IMR-90 (cell line): ENCODE data around the gene OAS3. TPM values are rescaled to one million over a fixed set of nuclear protein-coding genes. Genes with fewer than 3 reads are reported as not detected.

ENCODE experiments used
- ATAC-seq: fragments of 200-7000 bp; cut with Tn5 transposase; 2 replicates; pipeline ENCODE4 v1.9.1; 2020; ENCODE audit warnings: low read depth, mild to moderate bottlenecking, moderate library complexity
- BruUV-seq: library from RNA; stranded (reverse); fragments of 400-500 nt; replicated peaks from 2 replicates; lab custom pipeline; 2021; lab: Mats Ljungman, UMichigan
- CTCF ChIA-PET: fragments of 300-600 bp; formaldehyde crosslinking; extraction: SDS; loops from one replicate; lab custom pipeline; 2021; ENCODE audit warnings: antibody characterized with exemption; lab: Yijun Ruan, JAX
- POLR2A ChIA-PET: fragments of 300-600 bp; sonication (Branson Sonifier 250); formaldehyde crosslinking; loops from one replicate; lab custom pipeline; 2022; ENCODE audit warnings: antibody characterized with exemption; ENCODE audit not compliant: unreplicated experiment; lab: Charles Lee
- DNase-seq: peaks from one replicate; pipeline ENCODE4 v3.0.0; 2013
- H2AFZ ChIP-seq: replicated peaks from 2 replicates; pipeline ENCODE3; 2013; ENCODE audit warnings: low read length, mild to moderate bottlenecking; ENCODE audit not compliant: poor library complexity
- H2AK5ac ChIP-seq: 2 replicates; pipeline ENCODE4 v1.6.1; 2013; ENCODE audit warnings: low read depth, low read length, inconsistent platforms
- H2AK9ac ChIP-seq: replicated peaks from 2 replicates; pipeline ENCODE3; 2013; ENCODE audit warnings: mild to moderate bottlenecking, low read depth, low read length, moderate library complexity; ENCODE audit not compliant: poor library complexity
- H2BK120ac ChIP-seq: 2 replicates; pipeline ENCODE4 v1.6.1; 2013; ENCODE audit warnings: low read depth, low read length, inconsistent platforms
- H2BK15ac ChIP-seq: 3 replicates; pipeline ENCODE4 v1.6.1; 2013; ENCODE audit warnings: low read depth, low read length, inconsistent platforms
- H2BK20ac ChIP-seq: 2 replicates; pipeline ENCODE4 v1.6.1; 2013; ENCODE audit warnings: low read depth, mild to moderate bottlenecking, inconsistent platforms, low read length, moderate library complexity
- H2BK5ac ChIP-seq: 2 replicates; pipeline ENCODE4 v1.6.1; 2013; ENCODE audit warnings: mild to moderate bottlenecking, low read depth, low read length, inconsistent platforms; ENCODE audit not compliant: poor library complexity, severe bottlenecking
- H3K14ac ChIP-seq: replicated peaks from 2 replicates; pipeline ENCODE4 v1.6.1; 2013; ENCODE audit warnings: low read depth, low read length, inconsistent platforms
- H3K18ac ChIP-seq: 2 replicates; pipeline ENCODE4 v1.6.1; 2013; ENCODE audit warnings: low read depth, low read length, control low read depth
- H3K23ac ChIP-seq: 2 replicates; pipeline ENCODE4 v1.6.1; 2013; ENCODE audit warnings: low read depth, low read length, inconsistent platforms
- H3K27ac ChIP-seq: 2 replicates; pipeline ENCODE4 v1.5.1; 2013; ENCODE audit warnings: mild to moderate bottlenecking, control low read depth, low read length; ENCODE audit not compliant: insufficient read depth
- H3K27me3 ChIP-seq: 2 replicates; pipeline ENCODE4 v1.6.1; 2013; ENCODE audit warnings: low read length; ENCODE audit not compliant: control insufficient read depth, insufficient read depth
- H3K36me3 ChIP-seq: 2 replicates; pipeline ENCODE4 v1.6.1; 2013; ENCODE audit warnings: low read length, mixed read lengths; ENCODE audit not compliant: control insufficient read depth, insufficient read depth
- H3K4ac ChIP-seq: 2 replicates; pipeline ENCODE4 v1.6.1; 2013; ENCODE audit warnings: low read depth, low read length, inconsistent platforms
- H3K4me1 ChIP-seq: 2 replicates; pipeline ENCODE4 v1.6.1; 2013; ENCODE audit warnings: low read length, mixed read lengths; ENCODE audit not compliant: control insufficient read depth, insufficient read depth
- H3K4me2 ChIP-seq: 2 replicates; pipeline ENCODE4 v1.6.1; 2013; ENCODE audit warnings: low read depth, mild to moderate bottlenecking, control low read depth, low read length, moderate library complexity
- H3K4me3 ChIP-seq: 2 replicates; pipeline ENCODE4 v1.5.1; 2013; ENCODE audit warnings: low read depth, mild to moderate bottlenecking, control low read depth, low read length, moderate library complexity; ENCODE audit not compliant: insufficient read depth
- H3K56ac ChIP-seq: 2 replicates; pipeline ENCODE4 v1.6.1; 2013; ENCODE audit warnings: low read length, inconsistent platforms; ENCODE audit not compliant: insufficient read depth; ENCODE audit errors: extremely low read depth
- H3K79me1 ChIP-seq, 2 experiments: 2 replicates each; pipeline ENCODE4 v1.6.1; 2013; ENCODE audit warnings: low read length in 2 of 2, inconsistent platforms in 1 of 2, low read depth in 1 of 2
- H3K9ac ChIP-seq: 2 replicates; pipeline ENCODE4 v1.6.1; 2013; ENCODE audit warnings: low read depth, low read length, control low read depth
- H3K9me1 ChIP-seq: 2 replicates; pipeline ENCODE4 v1.6.1; 2013; ENCODE audit warnings: low read length, inconsistent platforms; ENCODE audit not compliant: insufficient read depth
- H3K9me3 ChIP-seq: 2 replicates; pipeline ENCODE4 v1.6.1; 2013; ENCODE audit warnings: low read length; ENCODE audit not compliant: control insufficient read depth, insufficient read depth
- H4K20me1 ChIP-seq: 2 replicates; pipeline ENCODE4 v1.6.1; 2013; ENCODE audit warnings: low read length, inconsistent platforms; ENCODE audit not compliant: insufficient read depth
- H4K5ac ChIP-seq: 2 replicates; pipeline ENCODE4 v1.6.1; 2013; ENCODE audit warnings: mild to moderate bottlenecking, low read depth, low read length, control low read depth
- H4K8ac ChIP-seq, 2 experiments: 2 replicates each; pipeline ENCODE4 v1.6.1; 2013; ENCODE audit warnings: low read depth in 2 of 2, low read length in 2 of 2, control low read depth in 1 of 2, inconsistent platforms in 1 of 2
- H4K91ac ChIP-seq: 2 replicates; pipeline ENCODE4 v1.6.1; 2013; ENCODE audit warnings: low read depth, low read length, inconsistent platforms; ENCODE audit not compliant: insufficient read depth
- BHLHE40 ChIP-seq: fragments of 150-350 bp; IDR thresholded peaks from 2 replicates; pipeline ENCODE4 v1.6.1; 2016; ENCODE audit warnings: mild to moderate bottlenecking, low read depth, low read length
- CHD1 ChIP-seq: IDR thresholded peaks from 2 replicates; pipeline ENCODE4 v1.6.1; 2012; ENCODE audit warnings: low read depth, low read length, improper control_type of control experiment
- CTCF ChIP-seq: conservative IDR thresholded peaks from 2 replicates; pipeline ENCODE4 v1.5.1; 2012; ENCODE audit warnings: mild to moderate bottlenecking, low read depth, low read length, improper control_type of control experiment
- MAZ ChIP-seq: IDR thresholded peaks from 2 replicates; pipeline ENCODE4 v1.6.1; 2012; ENCODE audit warnings: low read depth, mild to moderate bottlenecking, low read length, improper control_type of control experiment, moderate library complexity, borderline replicate concordance
- MXI1 ChIP-seq: IDR thresholded peaks from 2 replicates; pipeline ENCODE4 v1.6.1; 2012; ENCODE audit warnings: low read depth, mild to moderate bottlenecking, low read length, moderate library complexity, borderline replicate concordance
- NFE2L2 ChIP-seq: fragments of 150-350 bp; IDR thresholded peaks from 2 replicates; pipeline ENCODE4 v1.6.1; 2016; ENCODE audit warnings: low read depth, mild to moderate bottlenecking, low read length
- RAD21 ChIP-seq: IDR thresholded peaks from 2 replicates; pipeline ENCODE4 v1.6.1; 2012; ENCODE audit warnings: low read length, improper control_type of control experiment
- RCOR1 ChIP-seq: IDR thresholded peaks from 2 replicates; pipeline ENCODE4 v1.6.1; 2012; ENCODE audit warnings: mild to moderate bottlenecking, low read length, improper control_type of control experiment; ENCODE audit not compliant: insufficient replicate concordance
- RFX5 ChIP-seq: IDR thresholded peaks from 2 replicates; pipeline ENCODE4 v1.8.0; 2012; ENCODE audit warnings: low read depth, mild to moderate bottlenecking, low read length, moderate library complexity
- WGBS, 2 experiments: methylation state at CpG; one replicate each; pipeline versions ENCODE4 v1.1.5 to v1.1.7; 2013; ENCODE audit warnings: missing lambda C conversion rate in 2 of 2; ENCODE audit not compliant: insufficient read length in 1 of 2; ENCODE audit errors: extremely low coverage in 2 of 2; 5-methylcytosine and 5-hydroxymethylcytosine counted together
- dilution Hi-C: fragments of 300-500 bp; cut with HindIII; formaldehyde crosslinking; loops from one replicate; pipeline ENCODE4 v1.14.3; 2018; ENCODE audit warnings: low sequenced_read_pairs; ENCODE audit not compliant: unreplicated experiment
- in situ Hi-C: fragments of 300-500 bp; cut with MboI; formaldehyde crosslinking; loops from 3 replicates; pipeline ENCODE4 v1.14.3; 2019; ENCODE audit warnings: low sequenced_read_pairs, inconsistent platforms, mixed read lengths
- intact Hi-C: fragments of 100-400 bp; cut with micrococcal nuclease; formaldehyde crosslinking; loops from 2 replicates; pipeline ENCODE4 v1.10.0; 2022
- polyA plus RNA-seq, 3 experiments: library from polyadenylated mRNA; depleted of rRNA; stranded (reverse); fragments of >200 nt; gene quantifications; 2 replicates each; pipeline ENCODE4 v1.2.3, GENCODE V29; 2012; ENCODE audit warnings: low replicate concordance in 1 of 3
- total RNA-seq: library from RNA; depleted of rRNA; stranded (reverse); fragments of >200 nt; gene quantifications from 2 replicates; pipeline ENCODE4 v1.2.3, GENCODE V29; 2012

Gene OAS3
- total and polyA plus RNA-seq, 2 of the 4 experiments (the other 2 are of a cell fraction): 4.1 to 7.8 TPM

- no peak overlapping the region for H2AFZ ChIP-seq
- no peak overlapping the region for H3K14ac ChIP-seq
- intact Hi-C loops: loop anchor here (5.0 kb wide), 1 partner anchor 162 kb away; no protein-coding TSS in a partner anchor
- H3K4me2 ChIP-seq: no peak overlapping the region
- ChIA-PET CTCF (no interaction called here), POLR2A (no interaction called here)
- H3K18ac ChIP-seq: no peak overlapping the region
- no peak overlapping the region for H3K27ac ChIP-seq
- no peak overlapping the region for H3K56ac ChIP-seq
- H3K4me1 ChIP-seq: no peaks in the 10 kb centered on the region
- H2BK20ac ChIP-seq: no peak overlapping the region
- H2AK9ac ChIP-seq: no peak overlapping the region
- no peak for DNase-seq
- H3K23ac ChIP-seq: no peak overlapping the region
- H3K9me3 ChIP-seq: no peaks in the 10 kb centered on the region
- H2BK5ac ChIP-seq: no peak overlapping the region
- H3K4me3 ChIP-seq: no peak overlapping the region
- in situ Hi-C loops: no loop called here
- no peak overlapping the region for H2AK5ac ChIP-seq
- TF ChIP-seq NFE2L2 (no peak), RCOR1 (no peak), RAD21 (no peak), BHLHE40 (no peak), CHD1 (no peak), RFX5 (no peak), MAZ (no peak), MXI1 (no peak), CTCF (no peak)
- H4K91ac ChIP-seq: no peak overlapping the region
- H4K8ac ChIP-seq: no peak overlapping the region
- dilution Hi-C loops: no loop called here
- no peaks in the 10 kb centered on the region for H4K20me1 ChIP-seq
- no peak overlapping the region for H2BK15ac ChIP-seq
- WGBS, 2 experiments: 14% methylated on average over 1 of the region's 1 CpG; no CpG with 5 or more reads in 1 of the 2 experiments
- BruUV-seq: no TSS peak
- H3K9me1 ChIP-seq: no peaks in the 10 kb centered on the region
- H4K5ac ChIP-seq: no peak overlapping the region
- no peak overlapping the region for H3K4ac ChIP-seq
- no peak overlapping the region for H3K9ac ChIP-seq
- H3K27me3 ChIP-seq: no peaks in the 10 kb centered on the region
- no peaks in the 10 kb centered on the region for H3K79me1 ChIP-seq
- no peak for ATAC-seq
- no peaks in the 10 kb centered on the region for H3K36me3 ChIP-seq
- H2BK120ac ChIP-seq: no peak overlapping the region
Observed at GRCh38 chr12:112989806-112990205, 51.5 kb downstream of the OAS3 start.
